GM18505 (cell line): Measurements from ENCODE around the gene PPP1R27.

Experiments
- ATAC-seq: cut with Tn5 transposase; IDR thresholded peaks from one replicate; pipeline ENCODE4 v1.9.1; 2021; ENCODE audit not compliant: unreplicated experiment
- POLR2A ChIP-seq: IDR thresholded peaks from 4 replicates; pipeline ENCODE4 v1.6.1; 2011; ENCODE audit warnings: borderline replicate concordance; ENCODE audit not compliant: insufficient read depth, insufficient read length; ENCODE audit errors: extremely low read depth

PPP1R27 gene

DNA sequence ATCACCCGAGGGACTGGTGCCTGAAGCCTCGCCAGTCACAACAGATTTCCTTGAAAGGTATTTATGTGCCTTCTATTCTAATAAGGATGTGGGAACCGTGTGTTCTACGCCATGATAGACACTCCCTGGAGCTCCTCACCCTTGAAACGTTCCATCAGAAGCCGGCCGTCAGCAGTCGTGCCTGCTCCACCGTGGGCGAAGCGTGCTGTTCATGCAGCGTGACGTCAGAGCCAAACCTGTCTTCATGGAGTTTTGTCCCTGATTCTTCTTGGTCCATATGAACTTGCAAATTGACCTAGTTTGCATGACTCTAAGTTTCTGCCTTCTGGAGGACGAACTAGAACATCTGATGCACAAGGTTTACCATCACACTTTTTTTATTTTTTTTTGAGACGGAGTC, 4.5 kb upstream of the PPP1R27 start:
- TF ChIP-seq POLR2A: no peak
- no peak for ATAC-seq

DNA sequence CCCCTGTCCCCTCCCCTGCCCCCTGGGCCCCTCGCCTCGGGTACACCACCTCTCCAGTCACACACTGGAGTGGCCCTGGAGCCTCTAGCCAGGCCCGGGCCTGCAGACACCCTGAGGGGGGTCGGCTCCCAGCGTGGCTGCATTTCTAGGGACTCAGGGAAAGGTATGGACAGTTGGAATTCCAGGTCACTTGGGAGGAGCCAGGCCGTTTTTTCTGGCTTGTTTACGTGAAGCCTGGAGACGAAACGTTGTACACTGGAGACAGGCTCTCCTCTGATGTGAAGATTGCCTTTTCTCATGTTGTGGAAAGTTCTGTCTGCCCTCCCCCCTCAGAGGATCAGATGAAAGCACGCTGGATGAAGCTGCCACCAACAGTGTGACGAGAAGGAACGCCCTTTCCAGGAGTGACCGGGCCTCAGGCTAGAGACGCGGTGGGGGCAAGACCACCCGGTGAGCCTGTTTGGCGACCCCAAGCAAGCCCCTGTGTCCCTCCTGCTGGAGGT, 4.0 kb upstream of the PPP1R27 start:
- no peak for ATAC-seq
- no peak for TF ChIP-seq POLR2A

DNA sequence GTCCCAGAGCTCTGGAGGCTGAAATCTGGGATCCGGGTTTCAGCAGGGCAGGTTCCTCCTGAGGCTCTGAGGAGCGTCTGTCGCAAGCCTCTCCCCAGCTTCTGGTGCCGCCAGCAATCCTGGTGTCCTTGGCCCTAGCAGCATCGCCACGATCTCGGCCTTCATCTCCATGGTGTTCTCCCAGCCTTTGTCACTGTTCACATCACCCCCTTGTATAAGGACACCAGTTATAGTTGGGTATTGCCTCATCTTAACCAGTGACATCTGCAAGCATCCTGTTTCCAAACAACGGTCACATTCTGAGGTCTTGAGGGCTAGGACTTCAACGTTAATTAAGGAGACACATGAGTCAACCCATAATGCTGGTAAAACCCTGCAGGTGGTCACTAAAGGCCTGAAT, 2.8 kb upstream of the PPP1R27 start:
- no peak for ATAC-seq
- no peak for TF ChIP-seq POLR2A

DNA sequence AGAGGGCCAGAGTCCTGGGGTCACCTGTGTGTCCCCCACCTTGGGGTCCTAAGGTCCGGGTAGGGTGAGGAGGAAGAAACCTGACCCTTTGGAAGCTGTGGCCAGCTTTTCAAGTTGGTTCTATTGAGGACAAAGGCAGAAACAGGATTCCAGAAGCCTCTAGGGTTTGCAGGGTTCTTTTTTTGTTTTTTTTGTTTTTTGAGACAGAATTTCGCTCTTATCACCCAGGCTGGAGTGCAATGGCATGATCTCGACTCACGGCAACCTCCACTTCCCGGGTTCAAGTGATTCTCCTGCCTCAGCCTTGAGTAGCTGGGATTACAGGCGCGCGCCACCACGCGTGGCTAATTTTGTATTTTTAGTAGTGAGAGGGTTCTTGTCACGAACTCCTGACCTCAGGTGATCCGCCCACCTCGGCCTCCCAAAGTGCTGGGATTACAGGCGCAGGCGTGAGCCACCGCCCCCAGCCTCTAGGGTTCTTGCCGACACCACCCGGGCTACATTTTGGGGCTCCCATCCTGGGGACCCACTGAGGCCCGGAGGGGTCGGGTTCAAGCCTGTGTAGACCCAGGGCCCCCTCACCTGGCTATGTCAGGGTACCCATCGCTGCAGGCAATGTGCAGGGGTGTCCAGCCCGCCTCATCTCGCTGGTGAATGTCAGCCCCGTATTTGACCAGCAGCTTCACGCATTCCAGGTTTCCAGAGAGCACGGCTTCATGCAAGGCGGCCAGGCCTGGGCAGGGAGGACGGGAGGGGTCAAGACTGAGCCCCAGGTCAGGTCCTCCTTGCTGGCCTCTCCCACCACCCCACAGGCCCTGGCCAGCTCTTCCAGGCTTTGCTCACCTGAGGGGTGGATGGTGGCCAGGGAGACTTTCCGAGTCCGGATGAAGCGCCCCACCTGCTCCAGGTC, 674 bp downstream of the PPP1R27 start:
- no peak for TF ChIP-seq POLR2A
- no peak for ATAC-seq

GRCh38 chr17:81833160-81833920, 1.5 kb downstream of the PPP1R27 start, which contains the start of gene MCRIP1:
Gene MCRIP1, minus strand, starts transcription at chr17:81833291. Its CDS starts 8,785 bp downstream, at chr17:81824506.
- TF ChIP-seq POLR2A: peak; percentile 84
- peak; percentile 72 for ATAC-seq

GRCh38 chr17:81832608-81833159, 2.2 kb downstream of the PPP1R27 start:
- peak; percentile 23 for ATAC-seq
- TF ChIP-seq POLR2A: no peak

DNA sequence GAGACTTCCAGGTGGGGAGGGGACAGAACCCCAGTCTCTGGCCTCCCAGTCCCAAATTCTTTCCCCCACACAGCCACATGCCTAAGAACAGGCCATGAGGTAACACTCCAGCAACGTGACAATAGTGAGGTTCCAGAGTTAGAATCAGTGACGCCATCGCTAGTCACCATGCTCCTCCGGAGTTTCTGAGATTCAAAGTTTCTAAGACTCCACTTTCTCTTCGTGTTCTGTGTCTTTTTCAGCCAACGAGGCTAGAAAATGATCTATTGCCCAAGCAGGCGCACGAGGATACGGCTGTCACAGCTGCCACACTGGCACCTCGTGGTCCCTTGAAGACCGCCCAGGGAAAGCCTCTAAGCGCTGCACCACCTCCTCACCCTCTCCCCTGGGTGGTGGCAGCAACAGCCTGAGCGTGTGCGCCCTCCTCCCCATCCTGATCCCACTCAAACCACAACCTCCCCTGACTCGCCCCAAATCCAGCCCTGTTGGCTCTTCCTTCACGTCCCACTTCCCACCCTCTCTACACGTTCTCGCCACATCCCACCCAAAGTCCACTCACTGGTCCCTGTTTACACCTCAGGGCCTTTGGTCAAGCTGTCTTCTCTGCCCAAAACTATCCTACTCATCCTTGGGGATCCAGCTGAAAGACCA, 2.8 kb downstream of the PPP1R27 start:
- ATAC-seq: no peak
- TF ChIP-seq POLR2A: no peak

- ATAC-seq: no peak
- TF ChIP-seq POLR2A: no peak
Observed at GRCh38 chr17:81831563-81831956, 3.3 kb downstream of the PPP1R27 start.

DNA sequence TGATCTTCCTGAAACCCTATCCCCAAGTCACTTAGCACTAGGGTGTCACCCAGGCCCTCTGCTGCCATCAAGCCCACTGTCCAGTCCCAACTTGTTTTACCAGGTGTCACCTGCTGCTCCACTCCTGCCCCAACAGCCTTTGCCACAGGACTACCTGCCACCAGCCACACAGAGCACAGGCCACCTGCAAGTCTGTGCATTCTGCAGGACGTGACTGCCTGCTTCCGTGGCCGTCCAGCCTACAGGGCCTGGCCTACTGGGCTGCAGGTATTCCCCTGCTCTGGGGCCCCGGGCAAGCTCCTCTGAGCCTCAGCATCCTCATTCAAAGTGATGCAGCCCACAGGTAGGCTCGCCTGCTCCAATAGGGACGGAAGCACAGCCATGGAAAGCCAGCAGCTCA, 5.0 kb downstream of the PPP1R27 start:
- no peak for ATAC-seq
- no peak for TF ChIP-seq POLR2A

DNA sequence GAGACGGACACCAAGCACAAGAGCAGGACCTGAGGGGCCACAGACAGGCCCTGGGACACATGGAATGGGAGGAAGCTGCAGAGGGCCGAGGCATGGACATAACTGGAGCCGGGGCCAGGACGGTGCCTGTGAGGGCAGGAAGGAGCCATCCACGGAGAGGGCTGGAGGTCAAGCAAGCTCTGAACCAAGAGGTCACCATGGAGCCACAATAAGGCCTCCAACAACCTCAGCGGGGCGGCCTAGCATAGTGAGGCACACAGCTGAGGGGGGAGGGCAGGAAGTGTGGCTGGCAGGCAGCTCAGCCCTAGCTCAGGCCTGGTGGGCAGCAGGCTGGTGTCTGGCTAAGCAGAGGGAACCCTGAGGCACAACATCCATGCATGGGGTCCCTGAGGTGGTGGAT, 6.2 kb downstream of the PPP1R27 start:
- no peak for TF ChIP-seq POLR2A
- no peak for ATAC-seq

DNA sequence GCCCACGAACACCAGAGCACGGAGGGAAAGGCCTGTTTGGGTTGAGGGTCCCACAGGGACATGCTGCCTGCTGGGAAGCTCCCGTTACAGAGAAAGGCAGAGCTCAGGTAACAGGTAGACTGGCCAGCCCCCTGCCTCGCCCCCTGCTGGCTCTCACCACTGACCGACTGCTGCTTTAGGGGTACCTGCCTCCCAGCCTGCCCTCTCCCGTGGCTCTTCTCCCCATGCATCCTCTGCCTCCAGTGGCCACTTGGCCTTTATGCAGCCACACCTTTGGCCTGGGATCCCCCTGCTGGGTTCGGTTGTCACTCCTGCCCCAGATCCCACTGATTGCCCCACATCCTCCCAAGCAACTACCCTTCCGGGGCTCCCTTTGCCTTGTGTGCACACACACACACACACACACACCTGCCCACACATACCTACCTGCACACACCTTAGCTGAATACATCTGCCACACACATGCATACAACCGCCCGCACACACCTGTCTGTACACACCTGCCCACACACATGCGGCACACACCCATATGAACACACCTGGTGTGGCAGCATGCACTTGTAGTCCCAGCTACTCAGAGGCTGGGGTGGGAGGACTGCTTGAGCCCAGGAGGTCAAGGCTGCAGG, 8.9 kb downstream of the PPP1R27 start:
- no peak for TF ChIP-seq POLR2A
- no peak for ATAC-seq

- ATAC-seq: no peak
- TF ChIP-seq POLR2A: no peak
Observed at GRCh38 chr17:81824595-81824994, 10.3 kb downstream of the PPP1R27 start.
